ENCODE results near the gene PDE8A.

- TF ChIP-seq, protein P1, sequence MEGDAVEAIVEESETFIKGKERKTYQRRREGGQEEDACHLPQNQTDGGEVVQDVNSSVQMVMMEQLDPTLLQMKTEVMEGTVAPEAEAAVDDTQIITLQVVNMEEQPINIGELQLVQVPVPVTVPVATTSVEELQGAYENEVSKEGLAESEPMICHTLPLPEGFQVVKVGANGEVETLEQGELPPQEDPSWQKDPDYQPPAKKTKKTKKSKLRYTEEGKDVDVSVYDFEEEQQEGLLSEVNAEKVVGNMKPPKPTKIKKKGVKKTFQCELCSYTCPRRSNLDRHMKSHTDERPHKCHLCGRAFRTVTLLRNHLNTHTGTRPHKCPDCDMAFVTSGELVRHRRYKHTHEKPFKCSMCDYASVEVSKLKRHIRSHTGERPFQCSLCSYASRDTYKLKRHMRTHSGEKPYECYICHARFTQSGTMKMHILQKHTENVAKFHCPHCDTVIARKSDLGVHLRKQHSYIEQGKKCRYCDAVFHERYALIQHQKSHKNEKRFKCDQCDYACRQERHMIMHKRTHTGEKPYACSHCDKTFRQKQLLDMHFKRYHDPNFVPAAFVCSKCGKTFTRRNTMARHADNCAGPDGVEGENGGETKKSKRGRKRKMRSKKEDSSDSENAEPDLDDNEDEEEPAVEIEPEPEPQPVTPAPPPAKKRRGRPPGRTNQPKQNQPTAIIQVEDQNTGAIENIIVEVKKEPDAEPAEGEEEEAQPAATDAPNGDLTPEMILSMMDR (IDR thresholded peaks at IDR 0.05; ENCODE audit: low read length) = no peak
- TF ChIP-seq EZH2 (optimal IDR thresholded peaks at IDR 0.05; ENCODE audit: low read depth, low read length) = no peak
Observed at GRCh38 chr15:85004550-85004949, 22.9 kb downstream of the PDE8A start.
